Measurements from ENCODE around the gene CCDC182.
A peak's percentile ranks its signal among the peaks of the same experiment; 100 is the strongest.

The CCDC182 gene

DNA sequence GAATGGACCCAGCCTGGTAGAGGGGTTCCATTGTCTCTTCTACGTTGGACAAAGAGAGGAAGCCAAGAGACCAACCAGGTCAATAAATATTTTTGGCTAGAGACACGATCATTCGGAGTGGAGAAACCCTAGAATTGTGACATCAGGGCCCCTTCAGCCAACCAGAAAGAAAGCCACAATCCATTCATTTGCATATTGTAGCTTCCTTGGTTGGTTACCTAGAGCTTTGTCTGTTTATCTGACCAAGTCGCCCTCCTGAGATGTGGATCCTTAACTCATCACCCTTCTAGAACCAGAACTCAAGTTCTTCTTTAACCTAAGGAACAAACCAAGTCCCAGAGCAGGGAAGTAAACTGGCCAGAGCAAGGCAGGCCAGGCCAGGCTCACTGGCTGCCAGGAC, at the start of gene CCDC182:
Gene CCDC182 (minus strand): TSS at position 58 of the 400 bp plus-strand sequence. CDS start 27 bp downstream, at position 31.
- DNase-seq (ENCODE audit: low read depth in 2 of 2, low spot score in 1 of 2), result no peak

DNA sequence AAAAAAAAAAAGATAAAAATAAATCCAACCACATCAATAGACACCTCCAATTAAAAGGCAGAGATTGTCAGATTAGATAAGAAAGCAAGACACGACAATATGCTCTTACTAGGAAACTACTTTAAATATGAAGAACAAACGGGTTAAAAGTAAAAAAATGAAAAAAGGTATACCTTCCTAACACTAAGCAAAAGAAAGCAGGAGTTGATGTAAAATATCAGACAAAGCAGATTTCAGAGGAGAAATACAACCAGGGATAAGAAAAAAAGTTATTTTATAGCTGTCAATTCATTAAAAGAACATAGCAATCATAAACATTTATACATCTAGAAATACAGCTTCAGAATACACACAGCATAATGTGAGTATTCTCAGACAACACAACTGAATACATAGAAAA, 49.7 kb upstream of the CCDC182 start:
- DNase-seq (ENCODE audit: low read depth in 2 of 2, low spot score in 1 of 2), result no peak

DNA sequence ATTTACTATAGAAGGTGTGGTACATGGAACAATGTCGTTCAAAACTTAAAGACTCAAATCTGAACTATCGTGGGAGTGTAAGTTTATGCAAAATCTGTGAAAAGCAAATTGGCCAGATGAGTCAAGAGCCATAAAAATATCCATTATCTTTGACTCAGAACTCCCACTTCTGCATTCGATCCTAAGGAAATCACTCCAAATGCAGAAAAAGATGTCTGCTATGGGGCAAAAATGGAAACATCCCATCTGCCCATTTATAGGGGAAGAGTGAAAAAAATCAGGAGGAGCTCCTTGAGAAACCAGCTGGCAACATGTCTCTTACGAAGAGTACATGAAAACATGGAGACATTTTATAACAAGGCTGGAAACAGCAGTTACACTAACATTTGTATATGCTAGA, 43.6 kb upstream of the CCDC182 start:
- no peak for DNase-seq (ENCODE audit: low read depth in 2 of 2, low spot score in 1 of 2)

DNA sequence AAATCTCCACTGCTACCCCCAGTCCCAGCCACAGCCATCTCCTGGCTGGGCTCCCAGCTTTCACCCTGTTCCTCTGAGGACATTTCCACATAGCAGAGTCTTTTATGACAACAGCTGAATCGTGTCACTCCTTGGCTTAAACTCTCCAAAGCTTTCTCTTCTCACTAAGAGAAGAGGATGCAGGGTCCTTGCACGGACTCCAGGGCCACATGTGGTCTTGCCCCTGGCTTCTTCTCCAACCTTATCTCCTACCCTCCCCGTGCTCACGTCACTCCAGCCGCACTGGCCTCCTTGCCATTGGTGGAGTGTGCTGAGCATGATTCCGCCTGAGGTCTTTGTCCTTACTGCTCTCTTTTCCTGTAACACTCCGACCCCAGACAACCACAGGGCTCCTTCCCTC, 39.9 kb upstream of the CCDC182 start:
- DNase-seq (ENCODE audit: low read depth in 2 of 2, low spot score in 1 of 2), result no peak

DNA sequence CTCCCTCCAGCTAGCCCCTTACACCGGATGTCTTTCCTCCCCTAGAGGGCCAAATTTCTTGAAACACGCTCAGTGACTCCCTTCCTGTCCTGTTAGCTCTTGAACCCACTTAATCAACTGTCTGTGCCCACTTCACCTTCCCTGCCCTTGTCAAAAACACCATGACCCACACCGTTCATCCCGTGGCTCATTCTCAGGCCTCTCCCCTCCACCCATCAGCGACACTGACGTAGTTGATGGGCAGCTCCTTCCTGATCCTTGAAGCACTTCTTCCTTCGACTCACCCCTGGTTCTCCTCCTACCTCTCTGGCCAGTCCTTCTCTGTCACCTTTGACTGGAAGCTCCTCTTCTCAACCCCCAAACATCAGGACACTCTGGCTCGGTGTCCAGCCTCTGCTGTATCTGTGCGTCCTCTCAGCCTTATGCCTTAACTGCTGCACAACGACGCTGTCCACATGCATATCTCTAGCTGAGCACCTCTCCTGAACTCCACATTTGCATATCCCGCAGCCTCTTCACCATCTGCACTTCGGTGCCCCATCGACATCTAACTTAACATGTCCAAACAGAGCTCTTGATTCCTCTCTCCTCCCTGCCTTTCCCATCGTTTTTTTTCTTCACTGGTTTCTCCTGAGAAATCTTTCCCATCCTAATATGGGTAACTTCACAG, 39.3 kb upstream of the CCDC182 start:
- DNase-seq (ENCODE audit: low read depth in 2 of 2, low spot score in 1 of 2), result no peak

DNA sequence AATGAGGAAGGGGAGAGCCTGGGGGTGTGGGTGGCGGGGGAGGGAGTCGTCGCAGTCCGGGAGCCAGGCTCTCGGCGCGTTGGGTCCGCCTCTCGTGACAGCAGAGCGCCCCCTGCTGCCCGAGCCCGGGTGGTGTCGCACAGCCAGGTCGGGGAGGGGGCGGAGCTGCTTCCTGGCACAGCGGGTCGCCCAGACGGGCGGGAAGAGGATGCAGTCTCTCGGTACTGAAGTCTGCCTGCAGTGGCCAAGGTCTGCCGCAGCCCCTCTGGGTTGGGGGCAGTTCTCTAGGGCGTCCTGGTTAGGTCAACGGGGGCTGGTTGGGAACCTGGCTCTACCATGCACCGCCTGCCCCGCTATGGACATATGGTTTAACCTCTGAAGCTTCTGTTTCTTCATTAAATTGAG, 38.2 kb upstream of the CCDC182 start:
- DNase-seq (ENCODE audit: low read depth in 2 of 2, low spot score in 1 of 2), result peak; percentile 29 to 41

DNA sequence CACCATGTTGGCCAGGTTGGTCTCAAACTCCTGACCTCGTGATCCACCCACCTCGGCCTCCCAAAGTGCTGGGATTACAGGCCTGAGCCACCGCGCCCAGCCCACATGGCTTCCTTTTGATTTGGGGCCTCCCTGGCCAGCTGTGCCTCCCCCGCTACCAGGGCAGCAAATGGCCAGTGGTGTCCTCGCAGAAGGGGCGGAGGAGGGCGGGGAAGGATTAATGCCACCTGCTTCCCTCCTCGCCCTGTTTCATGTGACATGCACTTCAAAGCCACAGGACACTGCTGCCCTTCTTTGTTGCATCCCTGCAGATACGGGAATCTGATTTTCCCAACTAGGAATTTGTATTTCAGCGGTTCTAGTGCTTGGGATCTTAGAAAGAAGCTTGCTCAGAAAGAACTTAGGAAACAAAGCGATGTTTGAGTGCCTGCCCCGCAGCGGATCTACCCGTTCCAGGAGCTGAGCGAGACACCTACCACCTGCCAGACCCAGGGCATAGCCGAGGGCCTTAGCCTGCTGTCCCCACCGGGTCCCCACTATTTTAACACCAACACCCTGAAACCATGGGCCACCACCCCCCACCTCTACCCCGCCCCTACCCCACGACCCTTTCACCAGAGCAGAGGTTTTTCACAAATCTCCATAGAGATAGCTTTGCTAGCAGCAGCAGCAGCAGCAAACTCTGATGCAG, 37.7 kb upstream of the CCDC182 start:
- no peak for DNase-seq (ENCODE audit: low read depth in 2 of 2, low spot score in 1 of 2)

DNA sequence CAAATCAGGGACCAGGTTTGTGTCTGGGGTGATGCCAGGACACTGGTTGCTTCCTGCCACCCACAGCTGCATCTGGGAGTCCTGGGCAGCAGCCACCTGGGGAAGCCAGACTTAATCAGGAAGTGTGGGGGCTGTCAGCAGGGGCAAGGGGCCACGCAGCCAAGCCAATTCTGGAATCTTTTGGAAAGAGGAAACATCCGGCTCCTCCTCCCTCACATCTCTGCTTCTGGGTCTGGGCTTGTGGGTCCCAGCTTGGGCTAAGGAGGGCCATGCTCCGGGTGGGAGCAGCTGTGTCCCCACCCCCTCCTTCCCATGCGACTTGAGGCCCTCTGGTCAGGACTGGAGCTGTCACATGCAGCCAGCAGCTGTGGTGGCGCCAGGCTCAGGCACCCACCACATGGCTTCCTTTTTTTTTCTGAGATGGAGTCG, 37.0 kb upstream of the CCDC182 start:
- no peak for DNase-seq (ENCODE audit: low read depth in 2 of 2, low spot score in 1 of 2)

DNA sequence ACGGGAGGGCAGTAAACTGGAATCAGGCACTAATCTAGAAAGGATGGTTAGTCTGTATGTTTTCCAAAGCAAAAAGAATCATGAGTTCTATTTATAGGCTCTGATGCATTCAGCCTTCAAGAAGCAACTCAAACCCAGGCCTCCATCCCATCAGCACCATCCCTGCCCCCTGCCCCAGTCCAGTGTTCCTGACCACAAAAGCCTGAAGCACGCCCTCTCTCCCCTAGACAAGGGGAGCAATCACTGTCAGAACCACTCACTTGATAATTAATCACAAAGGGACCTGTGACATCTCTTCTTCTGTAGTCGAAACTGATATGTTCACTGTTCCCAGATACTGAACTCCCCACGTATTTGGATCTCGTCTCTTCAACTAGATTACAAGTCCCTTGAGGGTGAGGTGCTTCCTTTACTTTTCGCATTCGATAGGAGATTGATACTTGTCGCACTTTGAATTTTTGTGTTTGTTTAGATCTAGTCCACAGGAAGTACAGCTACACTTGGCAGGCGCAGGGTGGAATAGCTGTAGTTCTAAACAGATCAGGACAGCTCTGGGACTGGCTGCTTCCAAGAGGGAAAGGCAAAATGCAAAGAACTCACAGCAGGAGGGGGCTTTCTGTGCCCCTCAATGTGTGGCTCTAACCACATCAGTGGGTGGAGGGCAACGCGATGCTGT, 36.4 kb upstream of the CCDC182 start:
- no peak for DNase-seq (ENCODE audit: low read depth in 2 of 2, low spot score in 1 of 2)

DNA sequence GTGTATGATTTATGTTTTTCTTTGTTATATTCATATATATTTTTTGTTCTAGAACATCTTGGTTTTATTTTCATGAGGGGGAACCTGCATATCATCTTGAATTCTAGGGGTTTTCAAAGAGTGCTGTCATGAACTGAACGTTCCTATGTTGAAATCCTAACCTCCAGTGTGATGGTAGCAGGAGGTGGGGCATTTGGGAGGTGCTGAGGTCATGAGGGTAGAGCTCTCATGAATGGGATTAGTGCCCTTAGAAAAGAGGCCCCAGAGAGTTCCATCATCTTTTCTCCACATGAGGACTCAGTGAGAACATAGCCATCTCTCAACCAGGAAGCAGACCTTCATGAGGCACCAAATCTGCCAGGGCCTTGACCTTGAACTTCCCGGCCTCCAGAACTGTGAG, 34.6 kb upstream of the CCDC182 start:
- no peak for DNase-seq (ENCODE audit: low read depth in 2 of 2, low spot score in 1 of 2)

DNA sequence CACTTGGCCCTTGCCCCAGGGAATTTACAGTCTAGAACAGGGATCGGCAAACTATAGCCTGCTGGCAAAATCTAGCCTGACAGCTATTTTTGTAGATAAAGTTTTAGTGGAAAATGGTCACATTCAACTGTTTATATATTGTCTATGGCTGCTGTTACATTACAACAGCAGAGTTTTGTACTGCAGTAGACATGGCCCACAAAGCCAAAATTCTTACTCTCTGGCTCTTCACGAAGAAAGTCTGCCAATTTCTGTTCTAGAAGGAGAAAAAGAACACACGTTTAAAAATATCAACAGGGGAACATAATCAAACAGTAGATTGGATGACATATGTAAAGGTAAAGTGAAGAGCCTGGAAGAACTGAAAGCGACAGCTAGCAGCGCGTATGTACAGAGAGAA, 33.2 kb upstream of the CCDC182 start:
- DNase-seq (ENCODE audit: low read depth in 2 of 2, low spot score in 1 of 2), result no peak

DNA sequence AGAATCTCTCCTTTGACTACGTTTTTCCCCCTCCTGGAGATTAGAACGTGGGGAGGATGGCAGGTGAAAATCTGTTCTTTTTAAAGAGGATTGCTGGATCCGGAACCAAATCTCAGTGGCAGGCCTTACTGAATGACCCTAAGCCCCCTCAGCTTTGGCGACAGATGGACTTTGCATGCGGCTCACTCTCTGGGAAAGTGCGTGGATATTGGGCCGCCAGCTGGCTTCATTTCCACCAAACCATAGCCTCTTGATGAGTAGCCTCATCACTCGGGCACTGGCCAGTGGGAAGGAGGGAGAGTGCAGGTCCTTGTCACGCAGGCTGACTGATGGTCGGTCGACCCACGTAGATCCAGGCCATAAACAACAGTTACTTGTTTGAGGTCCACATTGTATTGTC, 31.3 kb upstream of the CCDC182 start:
- no peak for DNase-seq (ENCODE audit: low read depth in 2 of 2, low spot score in 1 of 2)

DNA sequence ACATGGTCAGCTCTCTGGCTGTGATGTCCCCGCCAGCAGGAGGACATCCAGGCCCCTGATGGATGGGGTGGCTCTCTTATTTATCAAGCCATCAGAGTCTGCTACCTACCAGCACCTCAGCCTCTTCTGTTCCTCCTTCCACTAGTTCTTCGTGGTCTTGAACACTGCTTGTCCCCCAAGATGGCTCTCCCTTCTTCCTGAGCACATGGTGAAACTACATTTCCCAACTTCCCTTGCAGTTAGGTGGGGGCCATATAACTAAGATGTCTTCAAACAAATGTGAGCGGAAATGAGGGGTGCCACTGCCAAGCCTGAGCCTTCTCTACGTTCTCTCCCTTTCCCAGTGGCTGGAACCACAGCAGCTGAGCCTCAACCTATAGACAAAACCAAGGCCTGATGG, 29.8 kb upstream of the CCDC182 start:
- DNase-seq (ENCODE audit: low read depth in 2 of 2, low spot score in 1 of 2), result no peak

DNA sequence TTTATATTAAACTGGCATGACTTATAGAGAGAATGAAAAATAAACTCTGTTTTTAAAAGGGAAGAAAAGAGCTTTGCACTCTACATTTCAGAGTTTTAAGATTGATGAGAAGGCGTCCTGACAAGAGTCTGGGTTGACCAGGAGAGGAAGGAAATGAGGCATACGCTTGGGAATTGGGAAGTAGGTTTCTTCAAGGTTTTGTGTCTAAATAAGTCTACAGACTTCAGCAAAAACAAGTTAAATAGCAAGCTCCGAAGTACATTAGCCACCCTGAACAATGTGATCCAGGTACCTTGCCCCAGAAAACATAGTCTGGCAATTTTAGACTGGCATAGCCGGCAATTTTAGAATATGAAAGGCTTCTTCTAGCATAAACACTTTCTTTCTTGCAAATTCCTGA, 28.5 kb upstream of the CCDC182 start:
- DNase-seq (ENCODE audit: low read depth in 2 of 2, low spot score in 1 of 2), result no peak

DNA sequence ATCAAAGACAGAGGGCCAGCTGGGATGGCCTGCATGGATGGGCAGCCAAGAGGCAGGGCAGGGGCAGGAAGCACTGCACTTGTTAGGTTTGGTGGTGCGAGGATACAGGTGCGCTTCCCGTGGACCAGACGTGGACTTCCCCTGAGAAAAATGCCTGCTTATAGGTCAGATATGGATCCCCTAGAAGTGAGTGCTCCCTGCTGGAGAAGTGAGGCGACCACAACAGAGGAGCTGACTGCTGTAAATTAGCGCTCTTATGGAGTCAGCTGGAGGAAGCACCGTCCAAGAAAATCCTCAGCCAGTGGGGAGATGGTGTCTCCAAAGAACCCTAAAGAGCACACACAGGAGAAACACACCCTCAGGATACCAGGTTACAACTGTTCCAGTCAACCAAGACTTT, 27.7 kb upstream of the CCDC182 start:
- no peak for DNase-seq (ENCODE audit: low read depth in 2 of 2, low spot score in 1 of 2)

DNA sequence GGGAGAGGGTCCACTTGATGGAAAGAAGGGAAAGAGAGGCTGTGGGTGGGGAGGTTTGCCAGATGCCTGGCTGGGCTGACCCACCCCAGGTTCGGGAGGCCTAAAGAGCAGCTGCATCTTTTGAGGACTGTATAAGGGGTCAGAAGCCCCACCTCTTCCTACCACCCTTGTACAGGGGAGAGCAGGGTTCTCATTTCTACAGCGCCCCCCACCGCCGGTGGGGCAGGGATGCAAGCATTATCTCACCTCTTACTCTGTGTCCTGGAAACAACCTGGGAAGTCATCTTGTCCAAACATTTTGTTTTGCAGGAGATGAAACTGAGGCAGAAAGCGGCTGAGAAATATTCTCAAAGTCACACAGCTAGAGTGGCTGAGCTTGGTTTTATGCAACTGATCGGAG, 22.5 kb upstream of the CCDC182 start:
- DNase-seq (ENCODE audit: low read depth in 2 of 2, low spot score in 1 of 2), result no peak

DNA sequence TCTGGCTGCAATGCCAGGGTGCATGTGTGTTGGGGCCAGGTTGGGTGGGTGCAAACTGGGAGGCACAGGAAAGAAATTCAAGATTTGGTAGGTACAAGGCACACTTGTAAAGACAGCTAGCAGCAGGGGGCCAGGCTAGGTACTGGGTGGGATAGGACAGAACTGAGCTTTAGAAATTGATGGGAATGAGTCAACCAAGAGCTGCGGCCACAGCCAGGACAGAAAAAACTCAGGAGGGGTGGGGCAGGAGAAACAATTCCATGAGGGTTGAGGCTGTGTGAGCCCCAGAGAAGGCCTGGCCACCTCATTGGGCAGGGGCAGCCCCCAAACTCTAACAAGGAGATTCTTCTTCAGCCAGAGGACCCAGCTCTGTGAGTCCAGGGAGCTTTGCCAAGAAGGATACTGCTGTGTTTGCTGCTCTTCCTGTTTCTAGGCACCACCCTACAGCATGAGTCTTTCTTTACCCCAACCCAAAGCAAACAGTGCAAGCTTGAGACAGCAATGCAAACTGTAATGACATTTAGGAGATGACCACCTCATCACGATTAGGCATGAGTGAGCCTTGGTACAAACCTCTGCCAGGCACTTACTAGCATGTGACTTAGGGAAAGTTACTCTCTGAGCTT, 21.3 kb upstream of the CCDC182 start:
- DNase-seq (ENCODE audit: low read depth in 2 of 2, low spot score in 1 of 2), result no peak

DNA sequence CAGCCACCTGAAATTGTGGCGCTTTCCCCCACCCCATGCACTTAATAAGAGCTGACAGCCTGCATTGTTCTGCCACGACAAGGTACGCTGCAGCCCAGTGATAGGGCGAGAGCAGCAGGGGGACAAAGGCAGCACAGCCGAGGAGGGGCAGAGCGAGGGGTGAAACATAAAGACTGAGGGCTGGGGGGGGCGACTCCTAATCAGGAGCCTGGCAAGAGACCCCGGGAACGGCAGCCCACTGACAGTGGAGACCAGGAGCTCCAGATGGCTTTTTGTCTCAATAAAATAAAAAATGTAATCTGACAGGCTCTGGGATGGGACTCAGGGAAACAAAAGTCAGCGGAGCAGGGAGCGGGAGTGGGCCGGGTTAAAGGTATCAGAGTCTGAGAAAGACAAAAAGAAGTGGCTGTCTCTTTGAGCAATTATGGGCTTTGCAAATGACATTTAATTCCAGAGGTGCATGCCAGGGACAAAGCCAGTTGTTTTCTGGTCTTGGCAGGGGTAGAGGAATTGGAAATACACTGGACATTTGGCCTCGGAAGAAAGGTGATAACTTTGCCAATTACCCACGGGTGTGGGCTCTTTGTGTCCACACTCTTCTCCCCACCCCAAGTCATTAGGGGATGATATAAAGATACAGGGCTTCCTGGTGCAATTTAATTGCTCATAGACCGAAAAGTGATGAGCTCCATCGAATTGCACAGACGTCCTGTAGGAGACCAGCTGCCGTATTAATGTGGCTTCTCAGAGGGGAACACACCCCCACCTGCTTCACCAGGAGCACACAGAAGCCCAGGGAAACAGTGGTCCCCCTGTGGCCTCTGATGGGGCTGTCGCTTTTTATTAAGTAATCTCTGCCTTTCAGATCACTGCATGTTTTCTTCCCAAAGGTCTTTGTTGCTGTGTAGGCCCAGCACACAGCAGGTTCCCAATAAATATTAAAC, 17.6 kb upstream of the CCDC182 start:
- no peak for DNase-seq (ENCODE audit: low read depth in 2 of 2, low spot score in 1 of 2)

DNA sequence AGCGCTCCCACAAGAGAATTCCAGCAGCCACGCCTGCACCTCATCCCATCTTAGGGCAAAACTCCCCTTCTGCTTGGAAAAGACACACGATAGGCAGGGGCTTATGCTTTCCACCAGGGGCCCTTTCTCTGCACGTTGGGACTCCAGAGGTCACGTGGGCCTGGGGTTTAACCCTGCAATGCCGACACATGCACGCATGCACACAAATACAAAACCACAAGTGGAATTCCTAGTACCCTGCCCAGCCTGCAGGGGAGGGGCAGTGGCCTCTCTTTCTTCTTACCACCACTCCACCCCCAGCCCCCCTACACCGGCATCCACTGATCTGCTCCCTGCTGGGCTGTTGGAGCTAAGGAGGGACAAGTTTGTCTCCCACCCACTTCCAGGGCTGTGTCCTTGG, 16.8 kb upstream of the CCDC182 start:
- DNase-seq (ENCODE audit: low read depth in 2 of 2, low spot score in 1 of 2), result no peak

DNA sequence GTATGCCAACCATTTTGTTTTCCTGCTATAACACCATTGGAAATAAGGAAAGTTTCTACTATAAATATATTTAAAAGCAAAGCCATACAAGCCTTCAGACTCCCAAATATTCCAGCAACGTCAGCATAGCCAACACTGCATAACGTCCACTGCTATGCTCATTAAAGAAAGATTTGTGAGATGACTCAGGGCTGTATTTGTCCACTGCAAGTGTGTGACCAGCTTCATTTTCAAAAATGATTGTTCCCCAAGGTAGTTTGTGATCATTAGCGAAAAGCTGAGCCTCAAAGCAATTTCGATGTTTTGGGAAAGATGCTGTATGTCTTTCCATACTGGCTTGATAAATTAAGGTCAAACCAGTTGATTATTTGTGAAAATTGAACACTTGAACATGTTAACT, 14.9 kb upstream of the CCDC182 start:
- no peak for DNase-seq (ENCODE audit: low read depth in 2 of 2, low spot score in 1 of 2)

DNA sequence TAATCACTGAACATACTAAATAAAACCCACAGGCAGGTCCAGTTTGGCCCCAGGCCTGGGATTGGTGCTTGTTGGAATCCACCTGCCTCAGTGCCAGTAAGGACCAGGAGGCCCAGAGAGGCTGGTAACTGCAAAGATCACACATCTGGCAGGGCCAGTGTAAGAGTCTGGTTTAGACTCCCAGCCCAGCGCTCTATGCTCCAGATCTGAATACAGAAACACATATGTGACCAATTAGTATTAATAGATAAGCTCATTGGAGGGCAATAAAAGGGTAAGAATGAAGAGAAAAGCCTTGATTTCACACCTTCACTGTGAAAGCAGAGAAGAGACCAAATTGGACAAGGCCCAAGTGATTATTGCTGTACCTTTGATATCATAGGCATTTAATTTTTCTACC, 13.6 kb upstream of the CCDC182 start:
- no peak for DNase-seq (ENCODE audit: low read depth in 2 of 2, low spot score in 1 of 2)
